D721Med (cell line): ENCODE results near the gene OPRM1.

Source experiments
- DNase-seq: peaks from one replicate; pipeline ENCODE4 v3.0.0; 2011; ENCODE audit warnings: low spot score; ENCODE audit not compliant: insufficient read length
- FAIRE-seq: peaks from 2 replicates; lab custom pipeline; 2011; peaks lifted over from hg19 to GRCh38; lab: Jason Lieb, UNC
- CTCF ChIP-seq: IDR thresholded peaks from 2 replicates; pipeline ENCODE4 v1.5.1; 2012; ENCODE audit warnings: mild to moderate bottlenecking, control low read depth; ENCODE audit not compliant: insufficient read depth; ENCODE audit errors: missing control alignments

Gene OPRM1

GRCh38 chr6:154241581-154241980 lies 202.5 kb downstream of the OPRM1 start:
- DNase-seq: no peak
- no peak for FAIRE-seq
- TF ChIP-seq CTCF: no peak

- FAIRE-seq (no peak), DNase-seq (no peak)
- no peak for TF ChIP-seq CTCF
Observed at GRCh38 chr6:154242617-154243357, 203.7 kb downstream of the OPRM1 start.

GRCh38 chr6:154243793-154244750 lies 205.0 kb downstream of the OPRM1 start:
- TF ChIP-seq CTCF: no peak

GRCh38 chr6:154245506-154245905 lies 206.5 kb downstream of the OPRM1 start:
- TF ChIP-seq CTCF: no peak
- DNase-seq: no peak
- FAIRE-seq: no peak

More at GRCh38 chr6:154243793-154244750, 205.0 kb downstream of the OPRM1 start:
- FAIRE-seq (no peak), DNase-seq (no peak)

- DNase-seq: no peak
- FAIRE-seq: no peak
- TF ChIP-seq CTCF: no peak
Observed at GRCh38 chr6:154246723-154247118, 207.7 kb downstream of the OPRM1 start.

- DNase-seq: no peak
- no peak for TF ChIP-seq CTCF
- FAIRE-seq: peak; percentile 51
Observed at GRCh38 chr6:154247119-154247861, 208.2 kb downstream of the OPRM1 start.
